HG03025 (cell line): ENCODE measurements around the gene IRAK1BP1.
A peak's percentile ranks its signal among the peaks of the same experiment; 100 is the strongest.
"Not testable (repeated sequence)": the region's sequence is repeated elsewhere in the genome, so short reads cannot be mapped to it uniquely, and the experiment has no call there.

ENCODE experiments used
- ATAC-seq: cut with Tn5 transposase; IDR thresholded peaks from one replicate; pipeline ENCODE4 v1.9.1; 2021; ENCODE audit warnings: mild to moderate bottlenecking, moderate library complexity; ENCODE audit not compliant: unreplicated experiment, low FRiP score

The IRAK1BP1 gene, protein sequence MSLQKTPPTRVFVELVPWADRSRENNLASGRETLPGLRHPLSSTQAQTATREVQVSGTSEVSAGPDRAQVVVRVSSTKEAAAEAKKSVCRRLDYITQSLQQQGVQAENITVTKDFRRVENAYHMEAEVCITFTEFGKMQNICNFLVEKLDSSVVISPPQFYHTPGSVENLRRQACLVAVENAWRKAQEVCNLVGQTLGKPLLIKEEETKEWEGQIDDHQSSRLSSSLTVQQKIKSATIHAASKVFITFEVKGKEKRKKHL

DNA sequence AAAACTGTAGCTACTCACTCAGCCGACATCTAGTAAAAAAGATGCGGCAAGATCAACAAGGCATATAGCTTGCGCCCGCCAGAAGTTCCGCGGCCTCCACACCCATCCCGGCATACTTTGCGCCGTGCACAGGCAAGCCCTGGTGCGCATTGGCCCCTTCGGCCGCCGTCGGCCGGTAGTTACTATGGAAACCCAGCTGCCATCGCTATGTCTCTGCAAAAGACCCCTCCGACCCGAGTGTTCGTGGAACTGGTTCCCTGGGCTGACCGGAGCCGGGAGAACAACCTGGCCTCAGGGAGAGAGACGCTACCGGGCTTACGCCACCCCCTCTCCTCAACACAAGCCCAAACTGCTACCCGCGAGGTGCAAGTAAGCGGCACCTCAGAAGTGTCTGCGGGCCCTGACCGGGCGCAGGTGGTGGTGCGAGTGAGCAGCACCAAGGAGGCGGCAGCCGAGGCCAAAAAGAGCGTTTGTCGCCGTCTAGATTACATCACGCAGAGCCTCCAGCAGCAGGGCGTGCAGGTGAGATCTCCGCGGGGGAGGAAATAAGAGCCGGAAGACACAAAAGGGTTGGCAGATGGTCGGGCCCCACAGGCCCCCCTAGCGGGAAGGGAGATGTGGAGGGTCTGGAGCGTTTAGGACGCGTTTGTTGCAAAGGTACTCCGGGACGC, at the start of gene IRAK1BP1:
Gene IRAK1BP1, plus strand, starts transcription at position 182 of the 671 bp plus-strand sequence. Its CDS starts 26 bp downstream, at position 208.
- peak; percentile 98 for ATAC-seq

DNA sequence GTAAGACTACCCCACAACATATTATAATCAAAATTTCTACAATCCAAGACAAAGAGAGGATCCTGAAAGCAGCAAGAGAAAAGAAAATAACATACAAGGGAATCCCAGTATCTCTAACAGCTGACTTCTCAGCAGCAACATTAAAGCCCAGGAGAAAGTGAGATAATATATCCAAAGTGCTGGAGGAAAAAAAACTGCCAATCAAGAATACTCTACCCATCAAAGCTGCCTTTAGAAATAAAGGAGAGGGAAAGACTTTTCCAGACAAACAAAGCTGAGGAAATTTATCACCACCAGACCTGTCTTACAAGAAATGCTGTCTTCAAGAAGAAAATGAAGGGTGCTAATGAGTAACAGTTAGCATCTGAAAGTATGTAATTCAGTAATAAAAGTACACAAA, 43.3 kb upstream of the IRAK1BP1 start:
- ATAC-seq = no peak

DNA sequence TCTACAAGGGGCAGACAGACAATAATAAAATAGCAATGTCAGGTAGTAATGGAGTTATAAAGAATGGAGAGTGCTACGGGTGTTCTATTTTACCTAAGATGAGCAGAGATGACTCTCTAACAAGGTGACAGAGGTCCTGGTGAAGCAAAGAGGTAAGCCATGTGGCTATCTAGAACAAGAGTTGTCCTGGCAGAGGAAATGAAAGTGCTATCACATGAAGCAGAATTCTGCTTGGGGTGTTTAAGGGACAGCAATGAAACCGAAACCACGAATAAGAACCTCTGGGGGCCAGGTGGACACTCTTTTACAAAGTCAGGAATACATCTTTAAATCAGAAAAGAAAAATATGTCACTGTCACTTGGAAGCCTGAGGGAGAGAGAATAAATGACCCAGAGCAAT, 37.9 kb upstream of the IRAK1BP1 start:
- ATAC-seq = no peak

DNA sequence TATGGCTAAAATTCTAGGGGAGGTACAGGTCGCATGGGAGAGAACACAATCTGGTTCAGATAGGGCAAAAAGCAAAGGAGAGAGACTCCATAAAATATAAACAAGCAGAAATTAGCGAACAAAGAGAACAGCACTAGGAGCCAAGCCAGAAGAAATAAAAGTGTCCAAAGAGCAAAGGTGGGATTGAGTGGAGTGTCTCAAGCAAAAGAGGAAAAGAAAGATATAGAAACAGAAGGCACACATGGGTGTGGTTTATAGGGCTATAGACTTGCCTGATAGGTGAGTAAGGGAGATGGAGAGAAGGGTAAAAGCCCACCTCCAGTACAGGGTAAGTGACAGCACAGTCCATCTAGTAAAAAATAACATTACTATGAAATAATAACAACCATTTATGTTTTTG, 36.5 kb upstream of the IRAK1BP1 start:
- no peak for ATAC-seq

DNA sequence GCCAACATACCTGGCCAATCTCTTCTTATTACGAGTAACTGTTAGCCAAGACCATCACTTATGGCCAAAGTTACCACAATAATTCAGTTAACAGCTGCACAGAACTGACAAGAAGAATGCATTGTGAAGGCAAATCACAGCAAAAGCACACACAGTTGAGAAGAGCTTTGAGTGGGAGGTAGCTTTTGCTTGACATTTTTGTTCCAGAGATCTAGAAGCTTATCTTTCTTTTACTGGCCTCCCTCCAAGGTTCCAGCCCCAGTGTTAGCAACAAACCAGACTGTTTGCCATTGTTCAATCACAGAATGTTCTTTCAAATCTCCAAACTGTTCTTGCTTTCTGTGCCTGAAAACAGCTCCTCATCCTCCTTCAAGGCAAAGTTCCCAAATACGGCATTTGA, 35.9 kb upstream of the IRAK1BP1 start:
- no peak for ATAC-seq

DNA sequence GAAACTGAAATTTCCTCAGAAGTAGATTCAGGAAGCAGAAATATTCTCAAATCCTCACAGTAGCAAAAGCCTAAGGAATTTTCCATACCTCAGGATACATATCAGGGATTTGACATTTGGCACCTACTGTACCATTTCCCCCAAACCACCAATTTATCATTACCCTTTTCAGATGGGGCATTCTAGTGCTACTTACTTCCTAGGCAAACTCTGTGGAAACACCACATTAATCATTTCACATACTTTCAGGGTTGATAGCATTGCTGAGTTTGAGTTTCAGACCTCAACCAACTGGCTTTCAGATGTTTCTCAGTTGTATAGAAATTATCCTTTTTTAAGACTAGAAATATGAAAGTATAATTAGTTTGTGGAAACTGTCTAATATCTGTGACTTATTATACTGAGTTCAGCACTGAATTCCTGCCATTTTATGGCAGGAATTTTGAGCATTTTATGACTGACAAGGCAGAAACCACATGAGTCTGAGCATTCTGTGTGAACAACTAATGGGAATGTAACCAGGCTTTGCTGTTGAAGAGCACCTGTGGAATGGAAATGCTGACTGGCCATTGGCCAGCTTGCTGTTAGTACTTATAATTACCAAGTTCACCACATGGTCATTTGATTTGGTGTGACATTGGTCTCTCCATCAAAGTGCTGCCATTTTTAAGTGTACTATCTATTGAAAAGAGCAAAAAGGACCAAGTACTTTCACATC, 35.1 kb upstream of the IRAK1BP1 start:
- no peak for ATAC-seq

DNA sequence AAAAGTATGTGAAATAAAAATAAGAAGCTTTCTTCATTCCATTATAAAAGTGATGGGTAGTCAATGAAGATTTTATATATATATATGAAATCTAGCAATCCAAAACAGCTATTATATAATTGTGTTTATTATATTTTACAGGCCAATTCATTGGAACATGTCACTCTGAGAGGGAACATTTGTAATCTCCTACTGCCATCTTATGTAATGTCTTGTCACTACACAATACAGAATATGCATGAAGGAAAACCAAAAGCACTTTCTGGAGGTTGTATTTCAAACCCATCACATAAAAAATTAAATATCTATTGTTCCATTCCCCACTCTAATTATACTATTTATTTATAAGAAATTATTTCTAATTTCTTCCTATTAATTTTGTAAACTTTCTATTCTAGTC, 31.5 kb upstream of the IRAK1BP1 start:
- no peak for ATAC-seq

DNA sequence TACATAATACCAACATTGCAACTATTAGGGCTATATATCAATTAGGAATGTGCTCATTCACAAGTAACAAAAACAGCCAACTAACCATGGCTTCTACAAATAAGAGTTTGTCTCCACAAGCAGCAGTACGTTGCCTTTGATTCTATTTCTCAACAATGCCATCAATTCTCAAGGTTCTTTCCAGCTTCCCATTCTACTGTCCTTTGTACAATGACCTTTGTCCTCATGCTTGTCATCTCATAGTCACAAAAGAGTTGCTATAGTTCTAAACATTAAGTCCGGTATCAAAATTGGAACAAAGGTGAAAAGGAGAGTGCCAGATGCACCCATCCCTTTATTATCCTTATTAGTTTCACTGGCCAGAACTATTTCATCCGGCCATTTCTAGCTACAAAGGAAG, 30.8 kb upstream of the IRAK1BP1 start:
- no peak for ATAC-seq

DNA sequence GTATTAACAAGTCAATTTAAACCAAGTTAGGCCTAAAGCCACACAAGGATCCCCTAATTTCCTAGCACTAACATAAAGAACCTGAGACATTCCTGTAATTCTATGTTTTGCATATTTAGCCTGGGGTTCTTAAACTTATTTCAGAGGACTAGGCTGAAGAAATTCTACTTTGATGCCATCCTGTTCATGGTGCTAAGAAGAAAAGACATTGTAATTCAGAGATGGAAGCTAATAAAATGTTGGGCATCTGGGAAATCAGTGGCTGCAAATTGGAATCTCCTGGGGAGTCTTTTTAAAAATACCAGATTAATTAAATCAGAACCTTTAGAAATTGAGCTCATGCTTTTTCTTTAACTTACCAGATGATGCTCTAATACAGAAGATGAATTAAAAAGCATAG, 26.2 kb upstream of the IRAK1BP1 start:
- no peak for ATAC-seq

DNA sequence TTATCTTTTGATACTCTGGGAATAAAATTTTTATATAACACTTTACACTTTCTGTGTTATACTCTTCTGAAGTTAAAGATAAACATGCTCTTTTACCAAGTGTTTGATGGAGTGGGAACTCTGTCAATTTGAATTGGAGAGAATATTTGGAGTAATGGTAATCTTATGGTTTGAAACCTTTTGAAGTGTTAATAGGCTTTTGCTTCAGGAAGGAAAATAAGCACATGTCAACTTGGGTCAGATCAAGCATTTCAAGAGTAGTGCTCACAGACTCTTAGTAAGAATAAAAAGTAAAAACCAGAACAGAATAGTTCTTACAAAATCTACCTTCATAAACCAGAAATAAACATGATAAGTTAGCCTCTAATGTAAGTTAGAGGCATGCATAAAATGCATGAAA, 24.4 kb upstream of the IRAK1BP1 start:
- no peak for ATAC-seq

DNA sequence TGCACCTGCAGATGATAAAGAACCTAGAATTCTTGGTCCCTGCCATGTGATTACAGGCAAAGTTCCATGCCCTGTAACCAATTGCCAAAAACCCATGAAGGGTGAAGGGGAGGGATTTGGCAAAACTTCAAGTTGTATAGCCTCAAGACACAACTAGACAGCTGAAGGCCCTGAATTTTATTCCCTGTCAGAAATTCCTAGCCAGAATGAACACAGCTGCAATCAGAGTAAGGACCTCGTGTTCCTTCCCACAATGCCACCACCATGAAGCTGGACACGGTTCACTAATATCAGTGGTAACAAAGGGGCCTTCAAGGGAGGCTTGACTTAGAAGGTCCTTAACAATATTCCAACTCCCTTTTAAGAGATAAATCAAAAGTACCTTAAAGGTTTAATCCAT, 22.5 kb upstream of the IRAK1BP1 start:
- no peak for ATAC-seq

DNA sequence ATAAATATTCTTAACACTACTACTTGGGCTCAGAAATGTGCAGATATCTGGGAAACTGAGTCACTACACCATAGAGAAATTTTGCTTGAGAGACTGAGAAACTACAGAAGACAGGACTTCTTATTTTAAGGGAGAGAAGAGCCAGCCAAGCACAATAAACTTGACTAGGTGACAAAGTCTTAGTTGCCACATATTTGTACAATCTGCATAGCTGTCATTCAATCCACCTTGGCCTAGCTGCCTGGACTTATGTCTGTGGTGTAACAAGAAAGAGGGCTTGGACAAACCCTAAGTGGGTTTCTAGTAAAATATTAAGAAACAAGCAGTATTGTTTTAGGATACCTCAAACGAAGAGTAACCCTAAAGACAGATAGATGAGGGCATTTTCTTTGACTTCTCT, 21.8 kb upstream of the IRAK1BP1 start:
- no peak for ATAC-seq

DNA sequence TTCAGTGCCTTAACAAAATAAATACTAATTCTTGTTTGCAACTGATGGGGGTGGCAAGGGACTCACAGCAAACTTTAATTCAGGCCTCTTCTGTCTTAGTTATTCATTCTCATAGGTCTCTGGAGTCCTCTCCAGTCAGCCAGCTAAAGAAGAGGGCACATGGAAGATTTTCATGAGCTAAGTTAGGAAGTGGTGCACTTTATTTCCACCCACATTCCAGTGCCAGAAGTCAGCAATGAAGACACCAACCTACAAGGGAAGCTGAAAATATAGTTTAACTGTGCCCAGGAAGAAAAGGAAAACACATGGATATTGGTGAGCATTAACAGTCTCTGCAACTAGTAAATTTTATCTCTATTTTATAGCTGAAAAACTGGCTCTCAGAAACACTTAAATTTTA, 16.7 kb upstream of the IRAK1BP1 start:
- no peak for ATAC-seq

DNA sequence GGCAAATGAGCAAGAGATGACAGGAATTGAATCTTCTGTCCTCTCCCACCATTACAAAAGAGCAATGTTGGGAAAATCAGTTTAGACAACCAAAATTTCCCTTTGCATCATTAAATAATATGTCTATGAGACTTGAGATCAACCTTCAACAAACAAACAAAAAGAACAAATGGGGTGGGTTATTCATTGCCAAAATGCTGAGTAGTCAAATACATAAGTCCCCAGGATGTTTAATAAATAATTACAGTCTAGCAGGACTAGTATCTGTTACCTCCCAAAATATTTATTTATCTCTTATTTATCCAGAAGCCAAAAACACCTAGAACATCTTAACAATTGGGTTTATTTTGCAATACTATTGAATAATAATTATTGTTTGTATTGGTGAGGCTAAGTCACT, 16.2 kb upstream of the IRAK1BP1 start:
- no peak for ATAC-seq

DNA sequence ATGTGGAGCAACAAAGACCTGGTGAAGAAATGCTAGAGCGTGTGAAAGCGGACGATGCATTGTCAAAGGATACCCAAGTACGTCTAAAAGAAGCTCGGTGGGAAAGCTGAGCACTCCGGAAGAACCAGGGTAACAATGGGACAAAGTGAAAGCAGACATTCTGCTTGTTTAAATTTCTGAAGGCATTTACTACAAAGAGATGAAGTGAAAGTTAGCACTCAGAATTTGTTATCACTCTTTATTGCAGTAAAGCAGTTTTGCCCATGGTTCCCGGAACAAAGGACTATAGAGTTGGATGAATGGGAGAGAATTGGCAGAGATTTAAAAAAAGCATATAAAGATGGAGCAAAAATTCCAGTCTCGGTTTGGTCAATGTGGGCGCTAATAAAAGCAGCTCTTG, 12.8 kb upstream of the IRAK1BP1 start:
- no peak for ATAC-seq

DNA sequence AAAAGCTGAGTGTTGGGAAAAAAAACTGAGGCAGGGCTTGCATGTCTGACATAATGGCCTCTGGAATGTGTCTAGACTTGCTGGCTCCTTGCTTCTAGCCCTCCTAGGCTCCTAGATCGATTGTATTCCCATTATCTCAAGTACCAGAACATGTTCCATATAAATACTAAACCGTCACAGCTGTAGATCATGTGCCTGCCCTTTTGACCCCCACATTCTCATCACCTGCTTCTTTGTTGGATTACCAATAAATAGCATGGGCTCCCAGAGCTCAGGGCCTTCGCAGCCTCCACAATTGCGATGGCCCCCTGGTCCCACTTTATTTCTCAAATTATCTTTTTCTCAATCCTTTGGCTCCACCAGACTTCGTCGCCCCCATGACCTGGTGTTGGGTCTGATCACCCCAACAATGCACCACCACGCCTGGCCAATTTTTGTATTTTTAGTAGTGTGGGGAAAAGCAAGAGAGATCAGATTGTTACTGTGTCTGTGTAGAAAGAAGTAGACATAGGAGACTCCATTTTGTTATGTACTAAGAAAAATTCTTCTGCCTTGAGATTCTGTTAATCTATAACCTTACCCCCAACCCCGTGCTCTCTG, 8.9 kb upstream of the IRAK1BP1 start:
- not testable (repeated sequence) for ATAC-seq

DNA sequence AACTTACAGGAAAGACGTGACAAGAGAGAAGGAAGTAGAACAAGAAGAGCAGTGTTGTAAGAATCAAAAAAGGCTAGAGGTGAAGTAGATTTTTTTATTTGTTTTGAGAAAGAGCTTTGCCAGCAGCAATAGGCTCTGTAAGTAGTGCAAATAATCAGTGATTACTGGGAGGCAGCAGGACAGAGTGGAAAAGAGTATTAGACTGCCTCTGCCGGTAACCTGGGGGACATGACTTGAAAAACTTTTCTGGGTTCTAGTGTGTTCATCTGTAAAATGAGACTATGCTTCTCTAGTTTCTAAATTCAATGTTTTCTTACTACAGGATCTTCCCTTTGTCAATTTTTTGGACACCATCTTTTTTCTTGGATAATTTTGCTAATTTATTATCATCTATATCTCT, 5.8 kb upstream of the IRAK1BP1 start:
- ATAC-seq = no peak

DNA sequence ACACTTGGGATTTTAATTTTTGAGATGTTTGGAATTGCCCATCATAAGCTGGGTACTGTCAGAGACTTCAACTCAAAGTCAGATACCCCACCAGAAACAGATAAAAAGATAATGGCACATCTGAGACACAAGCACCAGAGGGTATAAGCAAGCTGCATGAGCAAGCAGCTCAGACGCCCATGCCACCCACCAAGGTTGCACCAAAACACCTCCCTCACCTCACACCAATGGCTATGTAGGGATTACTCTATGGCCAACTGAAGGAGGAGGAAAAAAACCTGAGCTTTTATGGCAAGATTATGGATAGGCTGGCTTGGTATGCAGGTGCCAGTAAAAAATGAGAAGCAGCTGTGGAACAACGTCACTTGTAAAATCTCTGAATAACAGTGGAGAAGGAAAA, 3.8 kb upstream of the IRAK1BP1 start:
- ATAC-seq = no peak

DNA sequence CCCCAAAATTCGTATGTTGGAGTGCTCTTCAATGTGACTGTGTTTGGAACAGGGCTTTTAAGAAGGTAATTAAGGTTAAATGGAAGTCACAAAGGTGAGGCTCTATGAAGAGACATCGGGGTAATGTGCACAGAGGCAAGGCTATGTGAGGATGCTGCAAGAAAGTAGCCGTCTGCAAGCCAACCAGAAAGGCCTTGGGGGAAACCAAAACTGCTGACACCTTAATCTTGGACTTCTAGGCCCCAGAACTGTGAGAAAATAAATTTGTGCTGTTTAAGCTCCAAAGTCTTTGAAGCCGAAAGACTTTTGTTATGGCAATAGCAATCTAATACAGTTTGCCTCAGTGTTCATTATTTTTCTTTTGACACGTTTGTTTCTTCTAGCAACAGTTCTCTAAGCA, 2.4 kb upstream of the IRAK1BP1 start:
- ATAC-seq = no peak

DNA sequence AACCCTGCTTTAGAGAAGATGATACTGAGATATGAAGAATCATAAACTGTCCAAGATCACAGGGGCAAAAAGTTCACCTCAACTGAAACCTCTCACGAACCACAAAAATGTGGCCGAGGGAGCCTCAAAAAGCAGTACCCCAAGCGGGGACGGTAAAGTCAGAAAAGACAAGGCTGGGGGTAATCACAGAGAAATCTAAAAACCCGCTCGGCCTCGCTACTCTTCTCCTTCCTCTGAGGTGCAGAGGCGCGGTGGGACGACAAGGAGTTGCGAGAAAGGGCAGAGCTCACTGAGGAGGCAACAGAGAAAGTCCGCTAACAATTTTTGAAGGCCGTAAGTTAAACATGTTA, 356 bp upstream of the IRAK1BP1 start:
- ATAC-seq = peak; percentile 45

DNA sequence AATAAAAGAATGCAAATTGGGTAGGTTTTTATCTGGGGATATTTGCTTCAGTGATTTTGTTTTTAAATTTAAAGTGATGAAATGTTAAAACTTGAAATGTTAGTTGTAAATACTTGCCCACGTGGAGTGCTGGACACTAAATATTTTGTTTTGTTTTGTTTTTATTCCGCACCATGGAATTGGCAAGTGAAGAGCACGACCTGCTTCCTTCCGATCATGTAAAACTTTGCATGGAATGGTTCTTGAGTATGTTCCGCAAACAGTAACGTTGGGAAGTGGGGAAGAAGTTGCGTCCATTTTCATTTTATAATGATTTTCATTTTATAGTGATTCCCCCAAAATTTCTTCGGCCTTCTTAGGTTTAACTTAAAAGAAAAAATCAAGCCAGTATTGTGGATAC, 765 bp downstream of the IRAK1BP1 start:
- ATAC-seq = no peak

DNA sequence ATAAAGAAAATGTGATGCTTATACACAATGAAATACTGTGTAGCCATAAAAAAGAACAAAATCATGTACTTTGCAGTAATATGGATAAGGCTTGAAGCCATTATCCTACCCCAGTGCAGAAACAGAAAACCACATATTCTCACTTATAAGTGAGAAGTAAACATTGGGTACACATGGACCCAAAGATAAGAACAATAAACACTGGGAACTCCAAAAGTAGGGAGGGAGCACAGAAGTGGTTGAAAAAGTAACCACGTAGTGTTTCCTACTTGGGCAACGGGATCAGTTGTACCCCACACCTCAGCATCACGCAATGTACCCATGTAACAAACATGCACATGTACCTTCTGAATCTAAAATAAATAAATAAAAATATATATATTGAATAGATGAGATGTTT, 8.2 kb downstream of the IRAK1BP1 start:
- ATAC-seq = no peak
